Measurements from ENCODE around the gene SACS.
A peak's percentile ranks its signal among the peaks of the same experiment; 100 is the strongest.
"Not testable (repeated sequence)": the region's sequence is repeated elsewhere in the genome, so short reads cannot be mapped to it uniquely, and the experiment has no call there.

The SACS gene

GRCh38 chr13:23401156-23401555 is 32.3 kb downstream of the SACS start:
- not testable (repeated sequence) for DNase-seq

GRCh38 chr13:23399347-23399746 is 34.2 kb downstream of the SACS start:
- DNase-seq, result no peak

GRCh38 chr13:23394821-23395220 is 38.7 kb downstream of the SACS start:
- no peak for DNase-seq

GRCh38 chr13:23392925-23393645 is 40.4 kb downstream of the SACS start:
- DNase-seq, result no peak

- DNase-seq, result no peak
Measured at GRCh38 chr13:23392313-23392712, 41.2 kb downstream of the SACS start.

GRCh38 chr13:23391752-23392151 is 41.8 kb downstream of the SACS start:
- DNase-seq, result no peak

- DNase-seq, result no peak
Measured at GRCh38 chr13:23386533-23386932, 47.0 kb downstream of the SACS start.

GRCh38 chr13:23385931-23386330 is 47.6 kb downstream of the SACS start:
- DNase-seq, result no peak

- no peak for DNase-seq
Measured at GRCh38 chr13:23384111-23384510, 49.4 kb downstream of the SACS start.

- no peak for DNase-seq
Measured at GRCh38 chr13:23383151-23383550, 50.4 kb downstream of the SACS start.

- no peak for DNase-seq
Measured at GRCh38 chr13:23381866-23382265, 51.6 kb downstream of the SACS start.

GRCh38 chr13:23380534-23380933 is 53.0 kb downstream of the SACS start:
- no peak for DNase-seq

GRCh38 chr13:23377983-23378632 is 55.4 kb downstream of the SACS start:
- DNase-seq, result peak; percentile 40

GRCh38 chr13:23377579-23377978 is 55.9 kb downstream of the SACS start:
- no peak for DNase-seq

GRCh38 chr13:23375001-23375971 is 58.2 kb downstream of the SACS start:
- DNase-seq, result peak; percentile 99

GRCh38 chr13:23372264-23372906 is 61.1 kb downstream of the SACS start:
- DNase-seq, result no peak

GRCh38 chr13:23367907-23368306 is 65.6 kb downstream of the SACS start:
- no peak for DNase-seq

GRCh38 chr13:23365652-23366051 is 67.8 kb downstream of the SACS start:
- DNase-seq, result no peak

GRCh38 chr13:23359882-23360281 is 73.6 kb downstream of the SACS start:
- no peak for DNase-seq

GRCh38 chr13:23357349-23357748 is 76.2 kb downstream of the SACS start:
- no peak for DNase-seq

GRCh38 chr13:23356368-23356767 is 77.1 kb downstream of the SACS start:
- DNase-seq, result no peak

GRCh38 chr13:23354520-23354919 is 79.0 kb downstream of the SACS start:
- no peak for DNase-seq

GRCh38 chr13:23352161-23352560 is 81.3 kb downstream of the SACS start:
- DNase-seq, result no peak

All from activated T-cell treated with anti-CD3 and anti-CD28 coated beads, Interleukin-2, amount 50 U/mL, for 1 hour (primary cell).